Frontal cortex (tissue), 4 donors: ENCODE data around the gene FBXO41. TPM values are rescaled to one million over a fixed set of nuclear protein-coding genes. Genes with fewer than 3 reads are reported as not detected.

Experiments used
- DNase-seq, 2 donors: peaks; one replicate each; pipeline ENCODE4 v3.0.0; 2012; ENCODE audit warnings: low spot score in 2 of 2
- FAIRE-seq: peaks from 2 replicates; lab custom pipeline; 2012; peaks lifted over from hg19 to GRCh38; lab: Jason Lieb, UNC
- small RNA-seq: library from RNA; depleted of rRNA; stranded (forward); fragments of <200 nt; gene quantifications from one replicate; pipeline ENCODE3, GENCODE V24; 2014
- total RNA-seq: library from RNA; depleted of rRNA; stranded (reverse); fragments of >200 nt; gene quantifications from one replicate; pipeline ENCODE4 v1.2.3, GENCODE V29; 2014
- donor health status: control.
- donor health status: control.
- donor health status: control.

FBXO41 gene
- total RNA-seq, 1 donor from 2014 or later, result 20.0 TPM

- FAIRE-seq (no peak), DNase-seq (no peak)
Measured at GRCh38 chr2:73225513-73226360, 58.5 kb downstream of the FBXO41 start.

- DNase-seq (no peak), FAIRE-seq (no peak)
Measured at GRCh38 chr2:73223821-73224220, 60.5 kb downstream of the FBXO41 start.

DNA sequence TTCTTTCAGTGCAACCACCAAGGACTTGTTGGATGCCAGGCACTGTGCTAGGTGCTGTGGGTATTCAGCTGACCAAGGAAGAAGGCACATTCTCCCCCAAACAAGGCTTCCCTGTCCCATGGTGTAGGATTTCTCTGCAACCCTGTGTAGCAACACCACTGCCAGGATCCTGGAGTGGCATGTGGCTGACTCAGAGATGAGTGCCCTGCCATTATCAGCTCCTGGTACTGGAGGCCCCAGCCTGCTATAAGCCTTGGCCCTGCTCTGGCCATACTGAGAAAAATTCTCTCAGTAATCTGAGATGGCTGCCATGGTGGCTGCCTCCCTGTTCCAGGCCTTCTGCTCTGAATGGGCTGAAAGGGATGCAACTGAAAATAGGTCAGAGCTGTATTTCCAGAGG lies 66.0 kb downstream of the FBXO41 start:
- FAIRE-seq (no peak), DNase-seq (no peak)

- no peak for FAIRE-seq
- no peak for DNase-seq
Measured at GRCh38 chr2:73217826-73218225, 66.5 kb downstream of the FBXO41 start.

- no peak for DNase-seq
- FAIRE-seq, result no peak
Measured at GRCh38 chr2:73217160-73217559, 67.1 kb downstream of the FBXO41 start.

DNA sequence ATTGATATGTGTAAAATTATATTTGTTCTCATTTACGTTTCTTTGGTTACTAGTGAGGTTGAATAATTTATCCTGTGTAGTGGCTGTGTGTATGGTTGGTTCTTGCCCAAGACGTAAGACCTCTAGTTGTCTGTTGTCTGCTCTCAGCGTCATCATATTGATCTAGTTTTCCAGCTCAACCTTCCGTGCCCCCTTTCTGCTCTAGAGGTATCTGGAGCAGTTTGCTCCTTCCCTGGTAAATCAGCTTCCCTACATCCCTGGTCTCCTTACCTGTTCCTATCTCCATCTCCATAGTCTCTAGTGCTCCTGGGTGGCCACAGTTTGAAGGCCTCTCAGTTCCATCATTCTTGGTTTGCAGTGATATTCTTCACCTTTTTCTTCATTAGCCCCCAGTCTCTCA lies 69.0 kb downstream of the FBXO41 start:
- FAIRE-seq (no peak), DNase-seq (no peak)

GRCh38 chr2:73214120-73215035 lies 69.9 kb downstream of the FBXO41 start, which contains the start of gene SMYD5:
Gene SMYD5 (plus strand): TSS chr2:73214245. CDS start chr2:73214267, 22 bp downstream.
- DNase-seq (peak; percentile 84 to 91), FAIRE-seq (no peak)

- DNase-seq (peak; percentile 62 to 74), FAIRE-seq (no peak)
Measured at GRCh38 chr2:73212448-73213176, 71.7 kb downstream of the FBXO41 start.

GRCh38 chr2:73212098-73212447 lies 72.2 kb downstream of the FBXO41 start:
- DNase-seq (no peak), FAIRE-seq (no peak)

- no peak for FAIRE-seq
Measured at GRCh38 chr2:73210696-73211095, 73.6 kb downstream of the FBXO41 start.

GRCh38 chr2:73210019-73210418 lies 74.3 kb downstream of the FBXO41 start:
- no peak for FAIRE-seq
- no peak for DNase-seq

More at GRCh38 chr2:73210696-73211095, 73.6 kb downstream of the FBXO41 start:
- no peak for DNase-seq

GRCh38 chr2:73208258-73208657 lies 76.0 kb downstream of the FBXO41 start:
- FAIRE-seq (no peak), DNase-seq (no peak)

DNA sequence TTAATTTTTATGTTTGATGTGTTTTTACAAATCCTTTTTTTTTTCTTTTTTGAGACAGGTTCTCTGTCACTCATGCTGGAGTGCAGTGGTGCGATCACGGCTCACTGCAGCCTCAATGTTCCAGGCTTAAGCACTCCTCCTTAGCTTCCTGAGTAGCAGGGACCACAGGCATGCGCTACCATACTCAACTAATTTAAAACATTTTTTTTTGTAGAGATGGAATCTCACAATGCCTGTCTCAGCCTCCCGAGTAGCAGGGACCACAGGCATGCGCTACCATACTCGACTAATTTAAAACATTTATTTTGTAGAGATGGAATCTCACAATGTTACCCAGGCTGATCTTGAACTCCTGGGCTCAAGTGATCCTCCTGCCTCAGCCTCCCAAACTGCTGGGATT lies 78.7 kb downstream of the FBXO41 start:
- no peak for FAIRE-seq
- DNase-seq, result no peak

Small RNAs within 50 kb of the gene (small RNA-seq; reads per million reads assigned to genes)
- not detected for gene RNU6-111P

Other genes starting within 250 kb of the FBXO41 start
- gene SFXN5, start 212.8 kb downstream of the FBXO41 start, total RNA-seq, result 12.2 TPM
- gene RAB11FIP5, start 171.5 kb downstream of the FBXO41 start, total RNA-seq, result 5.7 TPM
- gene NOTO, start 81.9 kb downstream of the FBXO41 start, total RNA-seq, result not detected
- gene SMYD5, start 70.2 kb downstream of the FBXO41 start, total RNA-seq, result 19.6 TPM
- gene PRADC1, start 51.2 kb downstream of the FBXO41 start, total RNA-seq, result 7.3 TPM
- gene CCT7, start 50.2 kb downstream of the FBXO41 start, total RNA-seq, result 214 TPM
- gene EGR4, start 9.1 kb upstream of the FBXO41 start, total RNA-seq, result not detected
- 61.1 TPM for gene ALMS1, start 101.4 kb upstream of the FBXO41 start, total RNA-seq